GM12874 (cell line): ENCODE results near the gene CDH4.

Experiments
- CTCF ChIP-seq: IDR thresholded peaks from 2 replicates; pipeline ENCODE4 v1.5.1; 2011; ENCODE audit warnings: low read depth, mild to moderate bottlenecking, control low read depth, low read length, moderate library complexity; ENCODE audit not compliant: insufficient read depth

Gene CDH4

GRCh38 chr20:61236713-61237112, 15.3 kb upstream of the CDH4 start:
- no peak for TF ChIP-seq CTCF

GRCh38 chr20:61238813-61239212, 13.2 kb upstream of the CDH4 start:
- TF ChIP-seq CTCF: no peak

GRCh38 chr20:61240814-61241213, 11.2 kb upstream of the CDH4 start:
- TF ChIP-seq CTCF: no peak

GRCh38 chr20:61244213-61244612, 7.8 kb upstream of the CDH4 start:
- TF ChIP-seq CTCF: no peak

GRCh38 chr20:61246269-61246668, 5.8 kb upstream of the CDH4 start:
- no peak for TF ChIP-seq CTCF

- no peak for TF ChIP-seq CTCF
These were observed 2.4 kb upstream of the CDH4 start for GRCh38 chr20:61249626-61250025.

GRCh38 chr20:61252601-61253263, 671 bp downstream of the CDH4 start:
- no peak for TF ChIP-seq CTCF
